ENCODE measurements around the gene PRKAG2.

GRCh38 chr7:151631570-151631952, 245.4 kb downstream of the PRKAG2 start:
- TF ChIP-seq CTCF (IDR thresholded peaks at IDR 0.05) (peak in 2 of 6 experiments; percentile 14 to 40), POLR2A (IDR thresholded peaks at IDR 0.05) (no peak)

Data from Peyer's patch (tissue), 4 donors.